Peyer's patch (tissue), 4 donors: Measurements from ENCODE around the gene R3HDM2.

Experiments used
- POLR2A ChIP-seq, 2 donors: fragments of 450-650 bp; IDR thresholded peaks; one replicate each; pipeline ENCODE4 v1.5.1; 2017; ENCODE audit warnings: antibody characterized with exemption in 2 of 2, mild to moderate bottlenecking in 2 of 2, moderate library complexity in 2 of 2
- TF ChIP-seq, protein P1 (sequence below), 6 experiments: fragments of 450-650 bp in 4 of 6; fragments of 200-600 bp in 2 of 6; sonication (generic) in 1 of 6; IDR thresholded peaks; one replicate each; pipeline ENCODE4 v1.5.1; 2017 to 2019; ENCODE audit warnings: antibody characterized with exemption in 6 of 6, mild to moderate bottlenecking in 3 of 6, moderate library complexity in 1 of 6

DNA sequence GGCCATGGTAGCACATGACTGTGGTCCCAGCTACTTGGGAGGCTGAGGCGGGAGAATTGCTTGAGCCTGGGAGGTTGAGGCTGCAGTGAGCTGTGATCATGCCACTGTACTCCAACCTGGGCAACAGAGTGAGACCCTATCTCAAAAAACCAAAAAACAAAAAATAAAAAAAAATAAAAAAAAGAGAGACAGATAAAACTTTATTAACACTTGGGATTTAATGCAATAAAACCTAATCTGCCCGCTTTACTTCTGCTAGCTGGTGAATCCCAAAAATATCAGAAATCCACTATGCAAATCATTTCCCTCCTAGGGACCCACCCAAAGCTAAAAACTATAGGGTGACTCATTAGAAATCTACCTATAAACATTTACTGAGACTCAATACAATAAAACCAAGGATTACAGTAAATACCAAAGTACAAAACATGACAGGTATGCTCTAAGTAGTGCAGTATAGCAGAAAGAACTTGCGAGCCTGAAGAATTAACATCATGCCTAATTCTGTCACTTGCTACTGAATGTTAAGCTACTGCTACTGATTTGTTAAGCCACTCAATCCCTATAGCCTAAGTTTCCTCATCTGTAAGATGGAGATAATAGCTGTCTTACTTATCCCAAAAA lies 129.8 kb downstream of the R3HDM2 start:
- TF ChIP-seq, protein P1, sequence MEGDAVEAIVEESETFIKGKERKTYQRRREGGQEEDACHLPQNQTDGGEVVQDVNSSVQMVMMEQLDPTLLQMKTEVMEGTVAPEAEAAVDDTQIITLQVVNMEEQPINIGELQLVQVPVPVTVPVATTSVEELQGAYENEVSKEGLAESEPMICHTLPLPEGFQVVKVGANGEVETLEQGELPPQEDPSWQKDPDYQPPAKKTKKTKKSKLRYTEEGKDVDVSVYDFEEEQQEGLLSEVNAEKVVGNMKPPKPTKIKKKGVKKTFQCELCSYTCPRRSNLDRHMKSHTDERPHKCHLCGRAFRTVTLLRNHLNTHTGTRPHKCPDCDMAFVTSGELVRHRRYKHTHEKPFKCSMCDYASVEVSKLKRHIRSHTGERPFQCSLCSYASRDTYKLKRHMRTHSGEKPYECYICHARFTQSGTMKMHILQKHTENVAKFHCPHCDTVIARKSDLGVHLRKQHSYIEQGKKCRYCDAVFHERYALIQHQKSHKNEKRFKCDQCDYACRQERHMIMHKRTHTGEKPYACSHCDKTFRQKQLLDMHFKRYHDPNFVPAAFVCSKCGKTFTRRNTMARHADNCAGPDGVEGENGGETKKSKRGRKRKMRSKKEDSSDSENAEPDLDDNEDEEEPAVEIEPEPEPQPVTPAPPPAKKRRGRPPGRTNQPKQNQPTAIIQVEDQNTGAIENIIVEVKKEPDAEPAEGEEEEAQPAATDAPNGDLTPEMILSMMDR (IDR thresholded peaks at IDR 0.05): no peak
- no peak for TF ChIP-seq POLR2A (IDR thresholded peaks at IDR 0.05)
